ENCODE measurements around the gene ABCC3.

The ABCC3 gene

DNA sequence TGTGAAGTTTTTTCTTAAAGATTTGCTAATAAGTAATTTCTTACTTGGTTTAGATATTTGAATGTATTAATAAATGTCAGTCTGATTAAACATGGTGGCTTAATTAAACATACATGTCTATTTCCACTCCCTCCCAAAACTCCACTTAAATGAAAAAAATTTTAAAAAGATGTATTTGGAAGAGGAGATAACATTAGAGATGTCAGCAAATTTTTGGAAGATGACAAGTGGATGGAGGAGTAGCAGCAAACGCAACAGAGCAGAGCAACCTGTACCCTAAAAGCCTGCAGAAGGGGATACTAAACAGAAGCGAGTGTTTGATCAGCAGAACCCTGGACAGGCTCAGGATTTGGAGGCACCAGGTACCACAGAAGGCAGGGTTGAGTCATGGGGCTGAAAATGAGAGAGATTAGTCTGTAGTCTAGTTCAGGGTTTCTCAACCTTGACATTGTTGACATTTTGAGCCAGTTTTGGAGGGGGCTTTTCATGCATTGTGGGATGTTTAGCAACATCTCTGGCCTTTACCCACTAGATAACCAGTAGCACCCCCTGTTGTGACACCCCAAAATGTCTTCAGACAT is 102.5 kb downstream of the ABCC3 start:
- no peak for DNase-seq (ENCODE audit: low read depth in 2 of 2)

DNA sequence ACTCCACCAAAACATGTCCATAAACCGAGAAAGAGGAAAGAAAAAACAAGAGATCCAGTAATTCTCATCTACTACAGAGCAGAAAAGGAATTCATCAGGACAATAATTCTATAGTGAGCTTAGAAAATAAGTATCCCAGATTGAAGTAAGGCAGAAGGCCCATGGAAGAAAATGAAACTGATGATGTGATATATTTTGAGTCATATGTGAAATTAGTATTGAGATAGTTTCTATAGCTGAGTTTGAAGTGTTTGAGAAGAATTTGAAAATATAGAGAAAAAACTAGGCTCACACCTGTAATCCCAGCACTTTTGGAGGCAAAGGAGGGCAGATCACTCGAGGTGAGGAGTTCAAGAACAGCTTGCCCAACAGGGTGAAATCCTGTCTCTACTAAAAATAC is 104.4 kb downstream of the ABCC3 start:
- DNase-seq (ENCODE audit: low read depth in 2 of 2) = no peak
